Measurements from ENCODE around the gene NUP210L.
"Not testable (repeated sequence)": the region's sequence is repeated elsewhere in the genome, so short reads cannot be mapped to it uniquely, and the experiment has no call there.

NUP210L gene

GRCh38 chr1:153985941-153986761 lies 168.7 kb downstream of the NUP210L start, which contains the start of gene RAB13:
TSS of gene RAB13 (minus strand) at chr1:153986339. CDS start at chr1:153986236, 103 bp downstream.
- peak within 1 kb of the TSS; percentile 77 for H3K27ac ChIP-seq
- TF ChIP-seq ZFX (IDR thresholded peaks at IDR 0.05) (no peak), CTCF (conservative IDR thresholded peaks at IDR 0.05) (no peak)

GRCh38 chr1:153985341-153985912 lies 169.4 kb downstream of the NUP210L start:
- TF ChIP-seq ZFX (IDR thresholded peaks at IDR 0.05) (no peak), CTCF (conservative IDR thresholded peaks at IDR 0.05) (no peak)

GRCh38 chr1:153984123-153984894 lies 170.6 kb downstream of the NUP210L start:
- H3K27ac ChIP-seq: no peak overlapping the region
- TF ChIP-seq ZFX (IDR thresholded peaks at IDR 0.05) (no peak), CTCF (conservative IDR thresholded peaks at IDR 0.05) (no peak)

More at GRCh38 chr1:153985341-153985912, 169.4 kb downstream of the NUP210L start:
- H3K27ac ChIP-seq: peak overlapping the region; percentile 77

GRCh38 chr1:153981735-153982134 lies 173.1 kb downstream of the NUP210L start:
- not testable (repeated sequence) for H3K27ac ChIP-seq

GRCh38 chr1:153979091-153979490 lies 175.8 kb downstream of the NUP210L start:
- not testable (repeated sequence) for H3K27ac ChIP-seq

GRCh38 chr1:153978274-153978909 lies 176.5 kb downstream of the NUP210L start:
- TF ChIP-seq ZFX (IDR thresholded peaks at IDR 0.05) (no peak), CTCF (conservative IDR thresholded peaks at IDR 0.05) (no peak)

GRCh38 chr1:153977250-153978240 lies 177.3 kb downstream of the NUP210L start, which contains the start of gene JTB:
TSS of gene JTB (minus strand) at chr1:153977674. CDS start at chr1:153977252, 422 bp downstream.
- H3K27ac ChIP-seq: peak within 1 kb of the TSS; percentile 96
- TF ChIP-seq CTCF (conservative IDR thresholded peaks at IDR 0.05) (no peak), ZFX (IDR thresholded peaks at IDR 0.05) (peak; percentile 94)

More at GRCh38 chr1:153978274-153978909, 176.5 kb downstream of the NUP210L start:
- peak overlapping the region; percentile 96; the same call in 1 of the 2 replicates for H3K27ac ChIP-seq

Data from C4-2B (cell line).